GM19023 (cell line): ENCODE measurements around the gene RIOK2.
A peak's percentile ranks its signal among the peaks of the same experiment; 100 is the strongest.
"Not testable (repeated sequence)": the region's sequence is repeated elsewhere in the genome, so short reads cannot be mapped to it uniquely, and the experiment has no call there.

Experiments
- ATAC-seq: cut with Tn5 transposase; IDR thresholded peaks from one replicate; pipeline ENCODE4 v1.9.1; 2021; ENCODE audit warnings: mild to moderate bottlenecking, moderate library complexity; ENCODE audit not compliant: unreplicated experiment

Gene RIOK2

DNA sequence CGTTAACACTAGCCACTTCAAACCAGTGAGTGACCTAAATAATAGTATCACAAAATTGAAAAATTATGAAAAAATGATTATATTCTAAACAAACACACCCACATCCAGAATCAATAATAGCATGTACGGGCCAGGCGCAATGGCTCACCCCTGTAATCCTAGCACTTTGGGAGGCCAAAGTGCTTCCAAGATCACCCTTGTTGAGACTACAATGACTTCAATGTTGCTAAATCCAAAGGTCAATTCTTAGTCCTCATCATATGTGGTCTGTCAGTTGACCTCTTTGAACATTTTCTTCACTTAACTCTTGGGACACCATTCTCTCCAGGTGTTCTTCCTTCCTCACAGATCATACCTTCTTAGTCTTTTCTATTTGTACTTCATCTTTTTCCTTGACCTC lies 11.3 kb downstream of the RIOK2 start:
- ATAC-seq, result no peak

DNA sequence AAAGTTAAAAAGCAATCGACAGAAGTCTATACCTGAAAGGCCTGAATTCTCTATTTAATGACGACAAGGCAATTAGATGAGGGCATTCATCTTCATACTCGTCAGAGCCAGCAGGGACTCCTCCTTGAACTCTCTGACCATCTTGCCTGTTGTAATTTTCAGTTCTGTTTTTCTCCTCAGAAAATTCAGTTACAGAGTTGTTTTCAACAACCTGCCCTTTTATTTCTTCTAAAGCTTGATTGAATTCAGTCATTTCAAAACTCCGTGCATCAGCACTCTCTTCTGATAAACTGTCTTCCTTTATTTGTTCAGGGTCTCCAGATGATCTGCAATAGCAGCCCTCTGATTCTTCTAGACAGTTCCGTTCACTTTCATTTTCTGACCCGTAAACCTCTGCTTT lies 15.6 kb downstream of the RIOK2 start:
- ATAC-seq, result peak; percentile 66

DNA sequence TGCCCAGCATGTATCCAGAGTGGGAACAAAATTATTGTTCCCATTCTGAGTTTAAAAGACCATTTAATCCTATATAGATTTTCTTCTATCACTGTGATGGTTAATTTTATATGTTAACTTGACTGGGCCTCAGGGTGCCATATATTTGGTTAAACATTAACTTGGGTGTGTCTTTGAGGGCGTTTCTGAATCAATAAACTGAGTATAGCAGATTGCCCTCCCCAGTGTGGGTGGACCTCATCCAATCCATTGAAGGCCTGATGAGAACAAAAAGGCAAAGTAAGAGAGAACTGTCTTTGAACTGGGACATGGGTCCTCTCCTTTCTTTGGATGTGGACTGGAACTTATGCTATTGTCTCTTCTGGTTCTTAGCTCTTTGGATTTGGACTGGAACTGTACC lies 17.3 kb downstream of the RIOK2 start:
- ATAC-seq, result no peak

DNA sequence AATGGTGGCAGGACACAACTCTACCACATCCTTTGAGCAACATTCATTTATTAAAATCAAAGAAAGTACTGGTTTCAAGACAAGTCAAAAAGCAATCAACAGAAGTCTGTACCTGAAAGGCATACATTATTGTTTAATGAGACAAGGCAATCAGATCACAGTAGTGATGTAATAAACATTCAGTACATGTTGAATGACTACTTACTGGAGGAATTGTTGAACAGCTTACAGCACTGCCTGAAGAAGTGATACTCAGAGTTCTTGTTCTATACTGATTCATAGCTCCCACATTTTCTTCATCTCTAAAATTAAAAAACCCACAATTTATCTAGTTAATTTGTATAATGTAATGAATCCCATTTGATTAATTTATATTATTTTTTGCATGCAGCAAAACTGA lies 18.2 kb downstream of the RIOK2 start:
- ATAC-seq, result no peak

DNA sequence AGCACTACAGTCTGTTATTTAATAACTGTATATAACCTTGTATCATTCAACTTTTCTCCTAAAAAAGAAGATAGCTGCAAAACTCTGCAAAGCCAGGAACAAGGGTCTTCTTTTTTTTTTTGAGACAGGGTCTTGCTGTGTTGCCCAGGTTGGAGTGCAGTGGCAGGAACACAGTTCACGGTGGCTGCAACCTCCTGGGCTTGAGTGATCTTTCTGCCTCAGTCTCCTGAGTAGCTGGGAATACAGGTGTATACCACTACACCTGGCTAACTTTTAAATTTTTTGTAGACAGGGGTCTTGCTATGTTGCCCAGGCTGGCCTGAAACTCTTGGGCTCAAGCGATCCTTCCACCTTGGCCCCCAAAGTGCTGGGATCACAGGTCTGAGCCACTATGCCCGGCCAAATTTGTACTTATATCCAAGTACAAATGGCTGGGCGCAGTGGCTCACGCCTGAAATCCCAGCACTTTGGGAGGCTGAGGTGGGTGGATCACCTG lies 19.2 kb downstream of the RIOK2 start:
- no peak for ATAC-seq

DNA sequence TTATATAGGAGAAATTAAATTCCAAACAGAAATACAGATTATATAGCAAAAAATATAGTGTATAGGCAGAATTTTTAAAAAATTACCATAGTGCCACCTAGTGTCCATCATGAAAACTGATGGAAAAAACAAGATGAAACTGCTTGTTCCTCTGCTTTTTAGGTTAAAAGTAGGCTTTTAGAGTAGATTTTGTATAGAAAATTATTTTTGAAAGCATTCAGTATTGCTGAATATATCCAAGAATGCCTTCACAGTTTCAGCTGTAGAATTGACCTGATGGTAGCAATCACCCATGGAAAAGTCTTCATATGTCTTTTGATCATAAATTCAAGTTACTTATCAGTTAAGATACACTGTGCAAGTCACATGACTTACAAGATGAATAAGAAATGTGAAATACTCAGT lies 19.7 kb downstream of the RIOK2 start:
- ATAC-seq, result no peak

DNA sequence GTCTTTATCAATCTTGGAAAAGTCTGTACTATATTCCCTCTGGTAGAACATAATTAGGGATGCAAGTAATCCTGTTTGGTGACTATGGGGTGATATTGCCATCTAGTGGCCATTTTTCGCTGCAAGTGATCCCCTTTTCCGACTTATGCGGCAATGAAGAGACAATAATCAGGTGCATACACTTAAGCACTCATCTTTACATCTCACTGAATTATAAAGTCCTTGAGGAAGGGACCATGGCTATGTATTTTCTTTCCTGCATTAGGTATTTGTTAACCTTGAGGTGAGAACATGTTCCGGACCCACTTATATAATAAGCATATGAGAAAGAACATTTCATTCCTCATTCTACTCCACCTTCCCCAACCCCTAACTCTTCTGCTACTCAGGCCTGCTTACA lies 21.0 kb downstream of the RIOK2 start:
- no peak for ATAC-seq

DNA sequence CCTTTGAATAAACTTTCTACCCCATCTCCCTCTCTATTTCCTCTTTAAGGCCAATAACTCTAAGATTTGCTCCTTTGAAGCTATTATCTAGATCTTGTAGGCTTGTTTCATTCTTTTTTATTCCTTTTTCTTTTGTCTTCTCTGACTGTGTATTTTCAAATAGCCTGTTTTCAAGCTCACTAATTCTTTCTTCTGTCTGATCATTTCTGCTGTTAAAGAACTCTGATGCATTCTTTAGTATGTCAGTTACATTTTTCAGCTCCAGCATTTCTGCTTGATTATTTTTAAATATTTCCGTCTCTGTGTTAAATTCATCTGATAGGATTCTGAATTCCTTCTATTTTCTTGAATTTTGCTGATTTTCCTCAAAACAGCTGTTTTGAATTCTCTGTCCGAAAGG lies 25.4 kb downstream of the RIOK2 start:
- ATAC-seq, result no peak

DNA sequence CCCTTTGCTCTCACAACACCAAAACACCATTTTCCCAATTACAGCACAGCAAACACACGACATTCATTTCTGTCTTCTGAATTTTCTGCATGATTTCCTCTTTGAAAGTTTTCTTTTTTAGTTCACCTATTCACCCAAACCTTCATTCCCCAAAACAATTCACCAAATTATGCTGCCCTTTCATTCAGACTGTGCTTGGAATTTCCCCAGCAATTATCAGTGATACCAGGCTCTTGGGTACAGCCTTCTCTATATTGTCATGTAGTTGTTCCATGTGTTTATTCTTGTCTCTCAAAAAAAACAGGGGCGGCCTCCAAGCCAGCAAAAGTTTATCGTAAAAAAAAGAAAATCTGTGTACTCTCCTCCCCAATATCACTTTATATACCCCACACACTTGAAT lies 31.7 kb downstream of the RIOK2 start:
- no peak for ATAC-seq

DNA sequence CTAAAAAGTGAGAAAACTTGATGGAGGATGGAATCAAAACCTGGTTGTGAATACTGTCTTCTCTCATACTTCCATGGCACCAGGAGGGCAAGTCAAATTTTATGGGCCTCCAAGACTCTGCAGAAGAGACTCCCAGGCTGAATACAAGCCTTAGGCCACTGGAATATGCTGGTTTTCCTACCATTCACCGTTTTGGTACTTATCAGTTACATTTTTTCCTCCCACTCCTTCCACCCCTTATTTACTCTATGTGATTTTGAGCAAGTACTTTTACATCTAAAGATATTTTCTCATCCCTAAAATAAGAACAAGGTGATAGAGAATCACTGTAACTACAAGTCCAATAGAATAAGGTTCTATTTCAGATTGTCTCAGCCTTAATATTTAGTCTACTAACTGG lies 32.6 kb downstream of the RIOK2 start:
- ATAC-seq, result no peak

DNA sequence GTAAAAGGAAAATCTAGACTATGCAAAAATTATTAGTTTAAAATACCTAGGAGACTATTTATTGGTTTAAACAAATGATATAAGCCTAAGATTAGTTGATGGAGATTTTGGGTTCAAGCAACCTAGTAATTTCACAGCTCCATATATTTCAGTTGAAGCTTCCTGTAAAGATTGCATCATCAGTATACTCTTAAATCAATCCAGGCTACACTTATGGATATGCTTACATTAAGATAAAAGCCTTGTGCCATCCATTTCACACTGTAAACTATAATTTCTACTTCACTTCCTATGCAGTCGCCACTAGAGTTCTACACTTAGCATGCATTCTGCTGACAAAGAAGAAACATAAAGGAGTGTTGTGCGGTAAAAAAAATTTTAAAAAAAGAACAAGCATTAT lies 33.3 kb downstream of the RIOK2 start:
- no peak for ATAC-seq

DNA sequence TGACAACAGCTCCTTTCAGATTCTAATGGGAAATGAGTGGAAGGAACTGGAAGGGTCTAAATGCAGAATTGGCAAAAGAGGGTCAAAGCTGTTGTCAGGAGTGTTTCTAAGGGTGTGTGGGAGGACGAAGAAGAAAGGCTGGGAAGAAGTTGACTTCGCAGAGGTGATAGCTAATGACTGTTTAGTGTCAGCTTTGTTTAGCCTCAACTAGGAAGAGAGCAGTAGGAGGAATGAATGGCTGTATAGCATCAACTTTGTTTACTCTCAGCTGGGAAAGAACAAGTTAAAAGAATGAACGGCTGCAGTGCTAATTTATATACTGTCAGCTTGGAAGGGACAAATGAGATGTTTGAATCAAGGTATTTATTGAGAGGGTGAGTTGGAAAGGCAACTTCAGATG lies 34.8 kb downstream of the RIOK2 start:
- ATAC-seq, result no peak

DNA sequence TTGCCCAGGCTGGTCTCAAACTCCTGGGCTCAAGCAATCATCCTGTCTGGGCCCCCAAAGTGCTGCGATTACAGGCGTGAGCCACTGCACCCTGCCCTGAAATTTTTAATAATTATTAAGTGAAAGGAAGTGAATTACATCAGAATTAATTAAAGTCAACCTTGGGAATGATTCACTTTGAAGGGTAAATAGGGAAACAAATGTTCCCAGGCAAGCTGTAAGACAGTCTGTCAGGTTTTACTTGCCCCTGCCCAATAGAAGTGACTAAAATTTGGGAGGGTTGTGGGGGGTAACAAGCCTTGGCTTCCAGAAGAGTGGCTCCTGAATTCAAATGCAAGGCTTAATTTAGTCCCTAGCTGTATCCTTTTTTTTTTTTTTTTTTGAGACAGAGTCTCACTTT lies 39.3 kb downstream of the RIOK2 start:
- no peak for ATAC-seq

DNA sequence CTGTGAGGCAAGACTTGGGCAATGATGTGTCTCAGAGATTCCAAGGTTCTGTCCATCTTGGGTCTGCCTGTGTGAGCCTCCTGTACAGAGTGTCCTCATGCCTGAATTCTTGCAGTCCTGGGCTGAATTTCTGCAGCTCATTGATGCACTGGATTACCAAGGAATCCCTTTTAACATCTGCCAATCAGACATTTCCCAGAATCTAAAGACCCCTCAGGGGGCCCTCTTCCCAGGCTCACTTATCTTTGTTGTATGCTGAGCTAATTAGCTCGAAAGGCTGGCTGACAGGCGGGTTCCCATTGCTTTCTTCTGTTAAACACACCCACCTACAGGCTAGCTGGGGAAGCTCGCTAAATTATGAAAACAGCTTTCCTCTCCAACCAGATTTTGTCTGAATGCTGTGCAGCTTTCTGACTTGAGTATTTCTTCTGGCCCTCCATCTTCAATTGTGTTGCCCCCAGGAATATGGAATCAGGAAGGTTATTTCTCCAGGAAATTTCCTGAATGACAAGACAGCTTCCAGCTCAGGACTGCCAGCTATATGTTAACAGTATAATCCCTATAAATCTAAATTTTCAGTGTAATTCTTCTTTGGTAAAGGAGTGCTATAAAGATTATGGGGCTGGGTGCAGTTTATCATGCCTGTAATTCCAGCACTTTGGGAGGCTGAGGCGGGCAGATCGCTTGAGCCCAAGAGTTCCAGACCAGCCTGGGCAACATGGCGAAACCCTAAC lies 40.4 kb downstream of the RIOK2 start, which contains the start of gene LIX1:
Gene LIX1, minus strand, starts transcription at position 91 of the 734 bp plus-strand sequence. Its CDS starts 35 bp downstream, at position 56.
- no peak for ATAC-seq

DNA sequence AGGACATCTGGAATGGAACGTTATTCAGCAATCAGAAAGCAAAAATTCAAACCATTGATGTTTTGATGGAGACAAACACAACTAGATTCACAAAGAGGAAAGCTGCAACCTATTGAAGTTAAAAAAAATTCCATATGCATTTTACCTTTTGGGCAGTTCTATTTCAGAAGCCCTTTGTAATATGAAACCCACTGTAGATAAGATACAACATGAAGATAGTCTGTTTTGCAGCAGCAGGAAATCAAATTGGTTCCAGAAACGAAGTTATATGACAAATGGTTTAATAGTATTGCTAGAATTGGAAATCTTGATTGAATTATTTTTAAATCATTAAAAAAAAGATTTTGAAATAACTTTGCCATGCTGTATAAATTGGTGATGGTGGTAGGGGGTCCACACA lies 41.5 kb downstream of the RIOK2 start:
- ATAC-seq, result no peak

DNA sequence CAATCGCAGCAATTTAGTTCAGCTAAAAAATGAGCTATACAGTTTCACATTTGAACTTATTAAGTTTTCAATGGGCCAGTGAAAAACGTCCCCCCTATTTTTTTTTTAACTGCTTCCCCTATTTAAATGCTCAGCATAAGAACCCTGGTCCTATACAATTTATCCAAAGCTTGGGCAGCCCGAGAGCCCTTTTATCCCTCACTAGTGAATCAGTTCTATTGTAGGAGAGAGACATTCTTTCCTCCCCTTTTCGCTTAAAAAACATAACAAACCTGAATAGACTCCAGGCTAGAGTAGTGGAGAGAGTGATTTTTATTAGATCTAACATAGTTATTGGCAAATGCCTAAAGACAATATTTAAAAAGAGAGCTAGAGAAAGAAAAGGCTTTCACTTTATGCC lies 42.0 kb downstream of the RIOK2 start:
- ATAC-seq, result no peak

DNA sequence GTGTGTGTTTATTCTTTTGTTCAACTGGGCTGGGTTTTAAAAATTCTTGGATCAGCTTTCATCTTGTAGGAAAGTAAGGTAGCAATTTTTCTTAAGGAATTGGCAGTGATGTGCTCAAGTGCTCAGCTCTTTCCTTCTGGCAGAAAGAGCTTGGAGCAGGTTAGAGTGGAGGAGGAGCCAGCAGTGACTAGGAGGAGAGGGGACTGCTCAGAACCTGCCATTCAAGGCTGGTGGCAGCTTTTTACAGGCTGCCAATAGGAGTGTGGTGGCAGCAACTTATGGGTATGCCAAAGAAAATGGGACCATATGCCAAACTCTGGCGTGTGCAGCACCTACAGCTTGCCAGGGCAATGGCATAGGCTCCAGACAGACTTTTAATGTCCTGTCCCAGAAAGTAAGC lies 42.8 kb downstream of the RIOK2 start:
- ATAC-seq, result not testable (repeated sequence)

DNA sequence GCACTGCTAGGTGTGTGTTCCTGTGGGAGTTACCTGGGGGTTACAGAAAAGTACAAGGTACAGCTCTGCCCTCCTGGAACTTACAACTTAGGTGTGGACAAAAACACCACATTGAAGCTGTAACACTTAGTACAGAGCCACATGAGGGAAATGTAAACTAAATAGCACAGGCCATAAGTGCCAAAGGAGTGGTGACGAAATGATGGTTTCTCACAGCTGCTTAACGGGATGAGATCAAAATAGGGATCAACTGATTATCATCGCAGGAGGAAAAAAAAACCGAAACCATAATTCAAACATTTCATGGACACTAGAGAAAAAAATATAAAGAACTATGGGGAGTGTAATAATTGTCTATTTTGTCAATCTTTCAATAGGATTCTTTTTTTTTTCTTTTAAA lies 46.6 kb downstream of the RIOK2 start:
- ATAC-seq, result no peak

DNA sequence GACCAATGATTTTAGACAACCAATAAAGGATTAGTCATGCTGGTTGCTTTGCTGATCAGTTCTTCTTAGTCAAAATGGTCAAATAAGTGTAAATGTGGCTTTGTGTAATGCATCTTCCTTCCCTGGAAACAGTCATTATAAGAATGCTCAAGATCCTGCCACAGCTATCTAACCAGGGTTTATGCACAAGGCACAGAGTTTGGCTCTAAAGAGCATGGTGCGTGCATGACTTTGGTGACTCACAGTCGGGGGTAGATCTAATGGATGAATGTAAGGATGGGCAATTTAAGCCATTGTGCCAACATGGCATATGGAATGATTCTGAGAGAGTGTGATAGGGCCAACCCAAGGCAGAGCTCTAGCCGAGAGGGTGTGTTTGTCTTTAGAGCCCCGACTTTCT lies 47.2 kb downstream of the RIOK2 start:
- ATAC-seq, result no peak

DNA sequence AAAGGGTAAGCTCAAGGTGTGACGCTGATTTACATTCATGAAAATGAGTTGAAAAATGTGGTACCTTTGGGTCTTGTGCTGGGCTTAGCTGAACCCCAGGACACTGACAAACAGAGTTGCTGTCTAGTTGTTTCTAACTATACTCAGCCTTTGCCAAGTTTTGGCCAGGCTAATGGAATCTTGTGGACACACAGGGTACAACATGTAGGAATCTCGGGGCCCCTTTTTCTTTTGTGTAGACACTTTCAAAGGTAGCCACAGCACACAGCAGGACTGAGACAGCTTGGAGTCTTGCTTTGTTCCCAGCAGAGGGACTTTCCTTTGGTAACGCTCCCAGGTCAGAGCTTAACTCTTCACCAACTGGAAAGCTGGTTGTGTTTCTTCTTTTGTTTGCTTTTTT lies 48.4 kb downstream of the RIOK2 start:
- no peak for ATAC-seq

DNA sequence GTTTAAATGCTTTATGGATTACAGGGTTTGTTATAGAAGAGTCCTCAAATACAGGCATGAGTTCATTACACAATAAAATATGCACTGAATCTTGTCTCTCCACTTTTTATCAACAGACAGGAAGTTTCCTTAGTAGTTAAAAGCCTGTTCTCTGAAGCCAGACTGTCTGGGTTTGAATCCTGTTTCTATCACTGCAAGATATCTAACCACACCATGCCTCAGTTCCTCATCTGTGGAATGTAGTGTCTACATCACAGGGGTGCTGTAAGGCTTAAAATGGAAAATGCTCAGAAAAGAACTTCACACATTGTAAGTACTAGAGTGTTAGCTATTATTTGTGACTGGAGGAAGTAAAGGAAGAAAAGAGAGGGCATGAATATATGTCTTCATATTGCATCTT lies 49.9 kb downstream of the RIOK2 start:
- no peak for ATAC-seq

DNA sequence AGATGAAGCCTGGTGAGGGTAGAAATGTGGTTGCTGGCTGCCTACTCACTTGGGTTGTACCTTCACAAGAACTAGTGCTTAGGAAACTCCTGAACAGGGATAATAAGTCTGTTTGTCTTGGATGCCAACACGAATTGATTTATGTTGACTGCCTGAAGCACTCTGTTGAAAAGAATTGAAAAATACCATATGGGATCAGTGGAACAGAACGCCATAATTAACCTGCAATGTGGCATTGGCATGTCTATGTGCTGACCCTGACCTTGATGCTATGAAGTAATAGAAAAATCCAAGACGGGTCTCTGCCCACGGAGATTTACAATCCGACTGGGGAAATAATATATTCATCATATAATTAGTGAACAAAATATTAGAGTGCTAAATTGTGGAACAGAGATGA lies 51.1 kb downstream of the RIOK2 start:
- no peak for ATAC-seq

DNA sequence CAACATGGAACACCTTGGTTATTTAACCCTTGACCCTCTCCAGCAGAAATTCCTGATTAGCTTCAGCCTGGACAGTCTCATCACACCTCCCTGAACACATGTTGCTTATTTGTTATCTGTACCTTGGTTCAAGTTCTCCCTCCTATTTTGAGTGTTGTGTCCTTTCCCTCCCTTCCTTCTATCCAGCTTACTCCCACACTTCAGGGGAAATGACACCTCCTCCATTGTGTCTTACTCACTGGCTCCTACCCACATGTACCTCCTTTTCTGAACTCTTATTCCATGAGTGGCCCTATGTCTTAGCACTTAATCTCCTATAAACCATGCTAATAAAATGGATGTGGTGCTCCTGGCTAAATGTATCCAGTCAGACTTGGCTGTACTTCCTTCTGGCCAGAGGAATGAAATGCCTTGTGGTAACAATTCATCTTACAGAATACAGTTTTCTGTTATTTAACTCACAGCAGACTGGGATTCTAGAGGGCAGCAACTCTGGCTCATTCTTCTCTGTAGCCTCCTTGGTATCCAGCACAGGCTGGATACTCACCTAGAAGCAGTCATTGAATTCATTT lies 51.8 kb downstream of the RIOK2 start:
- no peak for ATAC-seq
